Panc1 (cell line): ENCODE data around the gene ENO1. TPM values are rescaled to one million over a fixed set of nuclear protein-coding genes. Genes with fewer than 3 reads are reported as not detected.

ENCODE experiments used
- ATAC-seq: fragments of 200-7000 bp; cut with Tn5 transposase; 2 replicates; pipeline ENCODE4 v1.9.1; 2020; ENCODE audit warnings: mild to moderate bottlenecking, moderate library complexity
- BruUV-seq: library from RNA; stranded (reverse); fragments of 400-500 nt; replicated peaks from 2 replicates; lab custom pipeline; 2021; lab: Mats Ljungman, UMichigan
- CTCF ChIA-PET: fragments of 300-600 bp; sonication (Branson Sonifier 250); formaldehyde crosslinking; loops from one replicate; lab custom pipeline; 2022; ENCODE audit warnings: antibody characterized with exemption; lab: Charles Lee
- POLR2A ChIA-PET: fragments of 300-600 bp; sonication (Branson Sonifier 250); formaldehyde crosslinking; loops from one replicate; lab custom pipeline; 2022; ENCODE audit warnings: antibody characterized with exemption; lab: Charles Lee
- DNase-seq: peaks from one replicate; pipeline ENCODE4 v3.0.0-alpha.2; 2010; ENCODE audit warnings: low read depth, low spot score
- H3K27ac ChIP-seq: 2 replicates; pipeline ENCODE4 v1.5.1; 2011; ENCODE audit warnings: mild to moderate bottlenecking, low read length, inconsistent platforms
- H3K27me3 ChIP-seq: fragments of 200-500 bp; sonication (Bioruptor generic); 2 replicates; pipeline ENCODE4 v1.6.0; 2014; ENCODE audit warnings: low read length, inconsistent platforms; ENCODE audit not compliant: control insufficient read depth, insufficient read depth
- H3K36me3 ChIP-seq: fragments of 200-500 bp; sonication (Bioruptor generic); 2 replicates; pipeline ENCODE4 v1.5.1; 2014; ENCODE audit warnings: inconsistent platforms, mild to moderate bottlenecking, low read length, moderate library complexity; ENCODE audit not compliant: control insufficient read depth, insufficient read depth
- H3K4me1 ChIP-seq: 2 replicates; pipeline ENCODE4 v1.5.1; 2011; ENCODE audit warnings: inconsistent platforms, mild to moderate bottlenecking, low read length, moderate library complexity; ENCODE audit not compliant: control insufficient read depth, insufficient read depth
- H3K4me3 ChIP-seq, 2 experiments: 2 replicates each; pipeline ENCODE4 v1.5.1; 2011 to 2012; ENCODE audit warnings: low read depth in 2 of 2, low read length in 2 of 2, mild to moderate bottlenecking in 2 of 2, inconsistent platforms in 1 of 2, moderate library complexity in 1 of 2
- H3K9me3 ChIP-seq: fragments of 200-500 bp; sonication (Bioruptor generic); 2 replicates; pipeline ENCODE4 v1.5.1; 2014; ENCODE audit warnings: low read depth, mild to moderate bottlenecking, inconsistent platforms, low read length, moderate library complexity; ENCODE audit not compliant: control insufficient read depth, insufficient read depth
- CTCF ChIP-seq: fragments of 450-650 bp; IDR thresholded peaks from 2 replicates; pipeline ENCODE4 v1.5.1; 2017; ENCODE audit warnings: mild to moderate bottlenecking
- POLR2AphosphoS5 ChIP-seq: IDR thresholded peaks from 2 replicates; pipeline ENCODE4 v1.6.1; 2012; ENCODE audit warnings: mild to moderate bottlenecking, low read depth, low read length, moderate library complexity
- REST ChIP-seq, 2 experiments: IDR thresholded peaks; 2 replicates each; pipeline ENCODE4 v1.6.1; 2011 to 2012; ENCODE audit warnings: low read depth in 2 of 2, control low read depth in 1 of 2, low read length in 1 of 2, mild to moderate bottlenecking in 1 of 2, moderate library complexity in 1 of 2; ENCODE audit not compliant: insufficient read depth in 1 of 2
- SIN3A ChIP-seq: IDR thresholded peaks from 2 replicates; pipeline ENCODE4 v1.6.1; 2012; ENCODE audit warnings: low read depth, mild to moderate bottlenecking, low read length, moderate library complexity, borderline replicate concordance; ENCODE audit not compliant: insufficient read depth
- TCF7L2 ChIP-seq: IDR thresholded peaks from 2 replicates; pipeline ENCODE4 v1.6.1; 2011; ENCODE audit warnings: mild to moderate bottlenecking, low read depth, low read length, inconsistent platforms
- in situ Hi-C: cut with HindIII; loops from 2 replicates; pipeline ENCODE4 v1.10.0; 2016; ENCODE audit warnings: low sequenced_read_pairs, low pct_unique_long_range_greater_than_20kb
- intact Hi-C: fragments of 100-400 bp; cut with micrococcal nuclease; formaldehyde crosslinking; loops from one replicate; pipeline ENCODE4 v1.10.0; 2022; ENCODE audit not compliant: unreplicated experiment
- total RNA-seq: library from RNA; stranded (reverse); gene quantifications from one replicate; pipeline ENCODE4 v1.2.1, GENCODE V29; 2021; ENCODE audit not compliant: unreplicated experiment

Gene ENO1
- total RNA-seq, 1 experiment from 2014 or later, result 2,480 TPM

- H3K4me1 ChIP-seq, result peaks cover 50% of the 10 kb centered on the region
- ChIA-PET POLR2A (no interaction called here), CTCF (interaction anchor here (0.7 kb wide), 2 partner anchors 14 to 39 kb away, joined by 6 to 10 read pairs; no protein-coding TSS in a partner anchor)
- H3K27me3 ChIP-seq, result no peaks in the 10 kb centered on the region
- DNase-seq, result no peak
- no peaks in the 10 kb centered on the region for H3K9me3 ChIP-seq
- peak within 1 kb of the TSS; percentile 95 for H3K27ac ChIP-seq
- no TSS peak for BruUV-seq
- peak within 1 kb of the TSS; percentile 89 to 91 for H3K4me3 ChIP-seq
- peak; percentile 94 for ATAC-seq
- TF ChIP-seq SIN3A, result 0 out of 2 replicates have a peak, but pooled peaks have one; percentile 27
- peak; percentile 83 for TF ChIP-seq POLR2AphosphoS5
- TF ChIP-seq CTCF, result no peak
- intact Hi-C loops (no loop called here), in situ Hi-C loops (no loop called here)
- H3K36me3 ChIP-seq, result no peaks in the 10 kb centered on the region; the same call in 1 of the 2 replicates
Measured at GRCh38 chr1:8817412-8818324, 60.8 kb downstream of the ENO1 start, which contains the start of gene RERE. Gene RERE, minus strand, starts transcription at chr1:8817640.

- H3K27me3 ChIP-seq, result no peaks in the 10 kb centered on the region
- DNase-seq (no peak), ATAC-seq (peak; percentile 43; the same call in 1 of the 2 replicates)
- H3K9me3 ChIP-seq, result no peaks in the 10 kb centered on the region
- H3K4me3 ChIP-seq, result peak overlapping the region; percentile 89 to 91
- intact Hi-C loops, result no loop called here
- CTCF ChIA-PET, result interaction anchor here (0.7 kb wide), 2 partner anchors 15 to 39 kb away, joined by 6 to 10 read pairs; no protein-coding TSS in a partner anchor
- POLR2A ChIA-PET, result interaction anchor here (0.6 kb wide), 1 partner anchor 169 kb away, joined by 9 read pairs; no protein-coding TSS in a partner anchor
- H3K4me1 ChIP-seq, result peaks cover 44% of the 10 kb centered on the region
- in situ Hi-C loops, result no loop called here
- no TSS peak for BruUV-seq
- no peaks in the 10 kb centered on the region; the same call in 1 of the 2 replicates for H3K36me3 ChIP-seq
- TF ChIP-seq REST (IDR thresholded peaks at IDR 0.05; ENCODE audit: insufficient read depth in 1 of 2, low read depth in 2 of 2, low read length in 1 of 2) (no peak), CTCF (no peak), TCF7L2 (no peak), POLR2AphosphoS5 (no peak), SIN3A (no peak)
- peak overlapping the region; percentile 93 for H3K27ac ChIP-seq
Measured at GRCh38 chr1:8816831-8817411, 61.6 kb downstream of the ENO1 start.
